ENCODE measurements around the gene PDAP1. TPM values are rescaled to one million over a fixed set of nuclear protein-coding genes. Genes with fewer than 3 reads are reported as not detected.

Gene PDAP1
- total and polyA plus RNA-seq, 10 of the 15 experiments (the other 5 are each of a cell fraction or from before 2014, with no cell fraction given): 6.6 to 200 (median 87.7) TPM

- ChIA-PET POLR2A (interaction anchor here (0.5 to 1.0 kb wide), 4 partner anchors 16 to 463 kb away, joined by 4 read pairs; no protein-coding TSS in a partner anchor), CTCF (interaction anchor here (0.9 kb wide), 1 partner anchor 45 kb away, joined by 3 read pairs; no protein-coding TSS in a partner anchor), SMC1A (ENCODE audit: uncharacterized antibody, unreplicated experiment) (interaction anchor here (1.0 kb wide), 1 partner anchor 20 kb away, joined by 4 read pairs; no protein-coding TSS in a partner anchor), RAD21 (ENCODE audit: unreplicated experiment) (no interaction called here)
- H3K9me3 ChIP-seq (replicated peaks; ENCODE audit: control insufficient read depth, insufficient read depth, low read length): no peaks in the 10 kb centered on the region
- no peaks in the 10 kb centered on the region for H4K20me1 ChIP-seq (ENCODE audit: control insufficient read depth, insufficient read depth)
- in situ Hi-C loops (cut with MboI): no loop called here
- BruUV-seq (replicated peaks): no TSS peak
- no peaks in the 10 kb centered on the region for H3K79me2 ChIP-seq (ENCODE audit: control insufficient read depth, insufficient read depth, low read length)
- H3K4me1 ChIP-seq (ENCODE audit: control insufficient read depth, insufficient read depth, low read length): no peaks in the 10 kb centered on the region
- WGBS (ENCODE audit: insufficient coverage, insufficient replicate concordance, low lambda C conversion rate, missing lambda C conversion rate): 96% methylated on average over 16 of the region's 16 CpGs
- intact Hi-C loops (cut with micrococcal nuclease; ENCODE audit: unreplicated experiment): no loop called here
- ATAC-seq (no peak), FAIRE-seq (no peak), DNase-seq (ENCODE audit: low read depth, low spot score) (no peak)
- H3K4me2 ChIP-seq (ENCODE audit: control insufficient read depth, insufficient read depth): no peak overlapping the region
- no peak overlapping the region for H2AFZ ChIP-seq (ENCODE audit: control insufficient read depth, low read depth, low read length)
- no peak overlapping the region for H3K9ac ChIP-seq (ENCODE audit: control insufficient read depth, insufficient read depth, low read length)
- H3K27ac ChIP-seq (ENCODE audit: control insufficient read depth, insufficient read depth): no peak overlapping the region
- no peaks in the 10 kb centered on the region for H3K27me3 ChIP-seq (replicated peaks in 1 of 2; ENCODE audit: control insufficient read depth in 2 of 2, insufficient read depth in 2 of 2, low read length in 1 of 2)
- H3K36me3 ChIP-seq (ENCODE audit: control insufficient read depth in 2 of 2, insufficient read depth in 2 of 2, low read length in 1 of 2): peaks cover 18 to 20% of the 10 kb centered on the region in 2 experiments
- H3K4me3 ChIP-seq: no peak overlapping the region
- TF ChIP-seq SMAD1 (IDR thresholded peaks at IDR 0.05; ENCODE audit: low read depth, partially characterized antibody): no peak
- TF ChIP-seq EGR1 (IDR thresholded peaks at IDR 0.05; ENCODE audit: borderline replicate concordance in 1 of 2, low read depth in 2 of 2, low read length in 2 of 2): no peak
- TF ChIP-seq ZBTB33 (IDR thresholded peaks at IDR 0.05): no peak
- no peak for TF ChIP-seq BCL11A (IDR thresholded peaks at IDR 0.05; ENCODE audit: low read depth, low read length)
- TF ChIP-seq, protein P1, sequence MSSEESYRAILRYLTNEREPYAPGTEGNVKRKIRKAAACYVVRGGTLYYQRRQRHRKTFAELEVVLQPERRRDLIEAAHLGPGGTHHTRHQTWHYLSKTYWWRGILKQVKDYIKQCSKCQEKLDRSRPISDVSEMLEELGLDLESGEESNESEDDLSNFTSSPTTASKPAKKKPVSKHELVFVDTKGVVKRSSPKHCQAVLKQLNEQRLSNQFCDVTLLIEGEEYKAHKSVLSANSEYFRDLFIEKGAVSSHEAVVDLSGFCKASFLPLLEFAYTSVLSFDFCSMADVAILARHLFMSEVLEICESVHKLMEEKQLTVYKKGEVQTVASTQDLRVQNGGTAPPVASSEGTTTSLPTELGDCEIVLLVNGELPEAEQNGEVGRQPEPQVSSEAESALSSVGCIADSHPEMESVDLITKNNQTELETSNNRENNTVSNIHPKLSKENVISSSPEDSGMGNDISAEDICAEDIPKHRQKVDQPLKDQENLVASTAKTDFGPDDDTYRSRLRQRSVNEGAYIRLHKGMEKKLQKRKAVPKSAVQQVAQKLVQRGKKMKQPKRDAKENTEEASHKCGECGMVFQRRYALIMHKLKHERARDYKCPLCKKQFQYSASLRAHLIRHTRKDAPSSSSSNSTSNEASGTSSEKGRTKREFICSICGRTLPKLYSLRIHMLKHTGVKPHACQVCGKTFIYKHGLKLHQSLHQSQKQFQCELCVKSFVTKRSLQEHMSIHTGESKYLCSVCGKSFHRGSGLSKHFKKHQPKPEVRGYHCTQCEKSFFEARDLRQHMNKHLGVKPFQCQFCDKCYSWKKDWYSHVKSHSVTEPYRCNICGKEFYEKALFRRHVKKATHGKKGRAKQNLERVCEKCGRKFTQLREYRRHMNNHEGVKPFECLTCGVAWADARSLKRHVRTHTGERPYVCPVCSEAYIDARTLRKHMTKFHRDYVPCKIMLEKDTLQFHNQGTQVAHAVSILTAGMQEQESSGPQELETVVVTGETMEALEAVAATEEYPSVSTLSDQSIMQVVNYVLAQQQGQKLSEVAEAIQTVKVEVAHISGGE (CRISPR knock-in tag; IDR thresholded peaks at IDR 0.05): no peak
- TF ChIP-seq EZH2 (IDR thresholded peaks at IDR 0.05; ENCODE audit: borderline replicate concordance, control insufficient read depth, low read depth, low read length): no peak
- no peak for TF ChIP-seq ZNF217 (IDR thresholded peaks at IDR 0.05)
- TF ChIP-seq ELK1 (IDR thresholded peaks at IDR 0.05; ENCODE audit: low read depth, low read length): no peak
- TF ChIP-seq FOXK2 (IDR thresholded peaks at IDR 0.05): no peak
- TF ChIP-seq TAF1 (IDR thresholded peaks at IDR 0.05; ENCODE audit: borderline replicate concordance, low read depth, low read length): no peak
Observed at GRCh38 chr7:99357701-99358490, 50.5 kb downstream of the PDAP1 start.
